Measurements from ENCODE around the gene FARSA.
A peak's percentile ranks its signal among the peaks of the same experiment; 100 is the strongest.
"Not testable (repeated sequence)": the region's sequence is repeated elsewhere in the genome, so short reads cannot be mapped to it uniquely, and the experiment has no call there.

Gene FARSA
- total RNA-seq, result 16.5 to 124 (median 66.3) reads per million in 18 experiments

DNA sequence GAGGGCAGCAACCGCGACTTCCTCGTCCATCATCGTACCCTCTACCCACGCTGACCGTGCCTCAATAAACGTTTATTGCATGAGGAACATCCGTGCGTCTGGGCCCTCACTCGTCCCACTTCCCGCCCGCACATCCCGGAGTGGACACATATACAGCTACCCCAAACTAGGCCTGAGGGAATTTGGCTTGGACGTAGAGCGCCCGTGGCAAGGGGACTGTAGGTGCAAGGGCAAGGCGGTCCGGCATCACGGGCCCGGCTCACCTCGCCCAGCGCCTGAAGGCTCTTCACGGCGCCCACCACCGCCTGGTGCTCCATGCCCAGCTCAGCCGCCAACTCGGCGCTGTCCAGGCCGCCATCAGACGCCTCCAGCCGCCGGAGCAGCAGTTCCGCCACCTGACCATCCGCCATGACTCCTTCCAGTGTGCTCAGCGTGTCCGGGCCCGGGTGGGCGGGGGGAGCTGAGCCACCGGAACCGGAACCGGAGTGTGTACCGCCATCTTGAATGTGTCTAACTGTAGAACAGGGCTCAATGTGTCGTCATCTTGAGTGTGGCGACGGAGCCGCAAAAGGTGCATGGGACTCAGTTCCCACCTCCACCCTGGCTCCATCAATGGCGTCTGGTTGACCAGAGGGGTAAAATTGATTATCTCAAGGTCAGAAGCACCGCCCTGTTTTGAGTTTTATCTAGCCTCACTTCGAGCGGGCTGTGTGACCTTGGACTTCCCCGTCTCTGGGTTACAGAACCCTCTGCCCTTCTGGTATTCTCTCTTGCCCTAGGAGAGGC lies at the start of gene FARSA:
Gene FARSA, minus strand, starts transcription at position 425 of the 786 bp plus-strand sequence. Its CDS starts 15 bp downstream, at position 410.
- DNase-seq, result peak; percentile 93 to 96

DNA sequence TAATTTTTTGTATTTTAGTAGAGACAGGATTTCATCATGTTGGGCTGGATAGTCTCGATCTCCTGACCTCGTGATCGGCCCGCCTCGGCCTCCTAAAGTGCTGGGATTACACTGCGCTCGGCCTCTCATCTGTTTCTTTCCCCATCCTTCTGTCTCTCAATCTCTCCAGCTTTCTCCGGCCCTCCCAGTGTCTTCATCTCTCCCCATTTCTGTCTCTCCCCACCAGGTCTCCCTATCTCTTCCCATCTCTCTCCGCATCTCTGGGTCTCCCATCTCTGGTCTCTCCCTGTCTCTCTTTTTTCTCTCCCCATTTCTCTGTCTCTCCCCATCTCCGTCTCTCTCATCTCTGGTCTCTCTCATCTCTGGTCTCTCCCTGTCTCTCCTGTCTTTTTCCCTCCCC lies 49.6 kb upstream of the FARSA start:
- no peak for DNase-seq

DNA sequence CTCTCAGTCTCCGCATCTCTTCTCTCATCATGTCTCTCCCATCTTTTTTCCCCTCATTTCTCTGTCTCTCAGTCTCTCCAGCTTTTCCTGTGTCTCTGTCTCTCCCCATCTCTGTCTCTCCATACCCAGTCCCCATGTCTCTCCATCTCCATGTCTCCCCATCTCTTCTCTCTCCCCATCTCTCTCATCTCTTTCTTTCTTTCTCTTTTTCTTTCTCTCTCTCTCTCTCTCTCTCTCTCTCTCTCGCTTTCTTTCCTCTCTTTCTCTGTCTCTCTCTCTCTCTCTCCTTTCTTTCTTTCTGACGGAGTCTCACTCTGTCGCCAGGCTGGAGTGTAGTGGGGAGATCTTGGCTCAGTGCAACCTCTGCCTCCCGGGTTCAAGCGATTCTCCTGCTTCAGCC lies 49.1 kb upstream of the FARSA start:
- DNase-seq, result no peak

DNA sequence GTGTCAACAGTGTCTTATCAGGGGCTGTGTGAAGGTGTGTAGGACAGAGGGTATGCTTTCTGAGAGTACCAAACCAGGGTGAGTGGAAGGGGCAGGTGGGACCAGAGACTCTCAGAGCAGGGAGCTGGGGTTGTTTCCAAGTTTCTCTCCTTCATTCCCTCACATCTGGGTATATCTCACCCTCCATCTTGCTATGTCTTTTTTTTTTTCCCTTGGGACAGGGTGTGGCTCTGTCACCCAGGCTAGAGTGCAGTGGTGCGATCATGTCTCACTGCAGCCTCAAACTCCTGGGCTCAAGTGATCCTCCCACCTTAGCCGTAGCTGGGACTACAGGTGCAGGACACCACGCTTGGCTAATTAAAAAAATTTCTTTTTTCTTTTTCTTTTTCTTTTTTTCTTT lies 46.5 kb upstream of the FARSA start:
- no peak for DNase-seq

DNA sequence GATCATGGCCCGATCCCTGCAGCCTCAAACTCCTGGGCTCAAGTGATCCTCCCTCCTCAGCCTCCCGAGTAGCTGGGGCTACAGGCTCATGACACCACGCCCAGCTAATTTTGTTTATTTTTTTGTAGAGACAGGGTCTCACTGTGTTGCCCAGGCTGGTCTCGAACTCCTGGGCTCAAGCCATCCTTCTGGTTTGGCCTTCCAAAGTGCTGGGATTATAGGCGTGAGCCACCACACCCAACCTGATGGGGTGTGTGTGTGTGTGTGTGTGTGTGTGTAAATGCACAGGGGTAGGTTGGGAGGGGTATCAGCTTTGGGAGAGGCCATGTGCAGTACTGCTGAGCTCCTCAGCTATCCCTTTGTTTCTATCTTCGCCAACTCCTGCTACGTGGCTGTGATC lies 42.6 kb upstream of the FARSA start:
- DNase-seq, result not testable (repeated sequence)

DNA sequence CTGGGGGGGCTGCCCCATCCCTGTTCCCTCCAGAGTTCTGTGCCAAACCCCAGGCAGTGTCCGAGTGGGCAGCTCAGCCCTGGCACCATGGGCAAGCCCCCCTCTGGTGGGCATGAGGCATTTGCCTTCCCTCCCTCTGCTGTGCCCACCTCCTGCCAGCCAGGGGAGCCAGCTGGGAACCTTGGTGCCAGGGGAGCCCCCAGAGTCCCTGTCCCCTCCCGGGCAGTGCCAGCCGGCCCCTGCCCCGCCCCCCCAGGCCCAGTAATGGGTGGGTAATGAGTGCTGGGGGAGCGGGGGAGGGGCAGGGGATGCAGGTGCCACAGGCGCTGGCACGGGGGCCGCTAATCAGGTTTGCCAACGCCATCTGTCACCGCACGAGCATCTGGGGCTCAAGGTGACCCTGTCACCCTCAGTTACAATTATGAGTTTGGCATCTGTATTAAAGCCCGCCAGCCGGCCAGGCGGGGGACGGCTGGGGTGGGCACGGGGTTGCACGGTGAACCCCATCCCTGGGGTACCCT lies 41.8 kb upstream of the FARSA start:
- no peak for DNase-seq

DNA sequence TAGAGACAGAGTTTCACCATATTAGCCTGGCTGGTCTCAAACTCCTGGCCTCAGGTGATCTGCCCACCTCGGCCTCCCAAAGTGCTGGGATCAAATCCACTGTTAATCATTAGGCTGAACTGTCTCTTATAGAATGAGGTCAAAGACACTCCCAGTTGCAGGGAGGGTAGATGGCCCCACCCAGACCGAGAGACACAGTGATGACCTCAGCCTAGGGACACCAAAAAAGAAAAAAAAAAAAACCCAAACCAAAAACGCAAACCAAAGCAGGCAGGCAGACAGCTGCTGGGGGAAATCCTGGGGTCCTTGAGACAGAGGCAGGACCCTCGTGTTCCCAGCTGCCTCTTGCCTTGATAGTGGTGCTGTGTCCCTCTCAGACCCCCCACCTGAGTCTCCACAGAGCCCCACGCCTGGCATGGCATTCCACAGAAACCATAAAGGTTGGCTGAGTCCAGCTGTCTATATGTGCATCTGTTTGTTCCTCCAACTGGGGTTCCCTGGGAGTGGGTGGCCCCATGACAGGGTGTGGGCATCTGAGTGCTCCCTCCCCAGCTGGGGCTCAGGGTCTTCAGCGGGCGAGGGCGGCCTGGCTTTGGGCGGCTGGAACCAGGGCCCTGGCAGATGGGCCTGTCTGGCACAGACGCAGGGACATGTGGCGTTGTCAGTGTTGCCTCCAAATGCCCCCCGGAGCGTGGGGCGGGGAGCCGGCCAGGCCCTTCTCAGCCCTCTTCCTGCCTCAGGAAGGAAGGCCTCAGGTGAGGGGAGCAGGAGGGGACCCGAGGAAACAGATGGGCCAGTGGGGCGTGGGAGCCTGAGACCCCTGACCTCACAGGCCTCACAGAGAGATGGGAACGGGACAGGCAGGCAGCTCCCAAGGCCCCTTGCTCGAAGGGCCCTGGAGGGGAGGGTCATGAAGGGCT lies 41.0 kb upstream of the FARSA start:
- DNase-seq, result no peak

DNA sequence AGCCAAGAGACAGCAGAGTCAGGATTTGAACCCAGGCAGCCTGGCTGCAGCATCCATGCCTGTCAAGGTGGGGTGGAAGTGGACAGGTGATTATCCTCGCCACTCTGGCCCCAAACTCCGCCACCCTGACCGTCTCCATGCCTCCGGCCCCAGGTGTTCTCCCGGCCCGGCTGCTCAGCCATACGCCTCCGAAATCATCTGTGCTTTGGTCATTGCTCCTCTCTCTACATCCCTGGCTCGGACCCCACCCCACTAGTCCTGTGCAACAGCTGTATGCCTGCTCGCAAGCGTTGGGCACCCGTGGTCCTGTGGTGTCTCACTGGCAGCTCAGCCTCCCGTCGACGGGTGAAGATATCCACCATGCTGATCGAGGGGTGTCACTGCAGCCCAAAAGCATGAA lies 39.7 kb upstream of the FARSA start:
- DNase-seq, result no peak

DNA sequence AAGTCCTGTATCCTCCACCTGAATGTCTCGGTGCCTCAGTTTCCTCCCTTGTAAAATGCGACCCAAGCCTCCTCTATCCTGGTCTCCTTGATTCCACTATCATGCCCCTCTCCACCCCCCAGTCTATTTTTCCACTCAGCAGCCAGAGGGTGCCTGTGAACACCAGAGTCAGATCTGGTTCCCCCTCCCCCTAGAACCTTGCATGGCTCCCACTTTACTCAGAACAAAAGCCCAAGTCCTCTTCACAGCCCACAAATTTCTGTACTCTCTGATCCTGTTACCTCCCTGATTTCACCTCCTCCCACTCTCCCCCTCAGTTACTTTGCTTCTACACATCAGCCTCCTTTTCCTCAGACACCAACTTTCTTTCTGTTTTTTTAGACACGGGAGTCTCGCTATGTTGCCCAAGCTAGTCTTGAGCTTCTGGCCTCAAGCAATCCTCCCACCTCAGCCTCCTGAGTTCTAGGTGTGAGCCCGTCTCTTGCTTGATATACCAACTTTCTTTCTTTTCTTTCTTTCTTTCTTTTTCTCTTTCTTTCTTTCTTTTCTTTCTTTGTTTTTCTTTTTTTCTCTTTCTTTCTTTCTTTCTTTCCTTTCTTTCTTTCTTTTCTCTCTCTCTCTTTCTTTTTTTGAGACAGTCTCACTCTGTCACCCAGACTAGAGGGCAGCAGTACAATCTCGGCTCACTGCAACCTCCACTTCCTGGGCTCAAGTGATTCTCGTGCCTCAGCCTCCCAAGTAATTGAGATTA lies 36.7 kb upstream of the FARSA start:
- no peak for DNase-seq

DNA sequence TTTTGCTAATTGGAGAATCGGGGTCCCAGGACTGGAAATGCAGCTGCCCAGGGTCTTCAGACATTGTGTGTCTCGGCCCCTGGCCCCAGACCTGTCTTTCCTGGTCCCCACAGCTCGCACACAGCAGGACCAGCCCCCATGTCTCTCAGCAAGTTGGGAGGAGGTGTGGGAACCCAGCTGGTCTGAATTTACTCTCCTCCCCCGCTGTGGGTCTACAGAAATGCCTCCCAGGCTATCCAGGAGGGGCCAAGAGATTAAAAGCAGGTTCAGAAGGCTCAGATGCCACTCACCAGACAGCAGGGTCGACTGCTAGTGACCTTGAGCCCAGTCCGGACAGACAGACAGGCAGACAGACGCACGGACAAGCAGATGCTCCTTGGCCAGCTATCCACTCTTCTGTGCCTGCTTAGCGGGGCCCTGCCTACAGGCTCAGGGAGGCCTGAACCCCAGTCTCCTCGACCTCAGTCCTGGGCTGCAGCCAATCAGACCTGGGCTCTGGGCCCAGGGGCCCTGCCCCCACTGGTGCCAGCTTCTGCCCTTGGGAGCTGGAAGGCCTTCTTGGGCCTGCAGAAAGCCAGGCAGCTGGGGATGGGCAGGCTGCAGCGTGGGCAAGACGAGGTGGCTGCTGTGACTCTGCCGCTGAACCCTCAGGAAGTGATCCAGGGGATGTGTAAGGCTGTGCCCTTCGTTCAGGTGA lies 35.9 kb upstream of the FARSA start, which contains the start of gene DAND5:
Gene DAND5, plus strand, starts transcription at position 285 of the 697 bp plus-strand sequence. Its CDS starts 85 bp downstream, at position 370.
- DNase-seq, result no peak

DNA sequence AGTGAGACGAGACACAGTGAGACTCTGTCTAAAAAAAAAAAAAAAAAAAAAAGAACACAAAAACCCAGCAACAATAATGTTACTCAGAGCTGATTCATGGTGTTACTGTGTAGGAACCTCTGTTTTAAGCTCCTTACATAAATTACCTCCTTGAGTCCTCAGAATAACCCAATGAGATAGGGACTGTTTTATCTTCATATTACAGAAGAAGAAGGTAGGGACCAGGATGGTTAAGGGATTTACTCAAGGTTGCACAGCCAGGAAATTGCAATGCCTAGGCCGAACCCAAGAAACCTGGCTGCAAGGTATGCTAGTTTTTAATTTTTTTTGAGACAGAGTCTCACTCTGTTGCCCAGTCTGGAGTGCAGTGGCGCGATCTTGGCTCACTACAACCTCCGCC lies 34.4 kb upstream of the FARSA start:
- DNase-seq, result no peak

DNA sequence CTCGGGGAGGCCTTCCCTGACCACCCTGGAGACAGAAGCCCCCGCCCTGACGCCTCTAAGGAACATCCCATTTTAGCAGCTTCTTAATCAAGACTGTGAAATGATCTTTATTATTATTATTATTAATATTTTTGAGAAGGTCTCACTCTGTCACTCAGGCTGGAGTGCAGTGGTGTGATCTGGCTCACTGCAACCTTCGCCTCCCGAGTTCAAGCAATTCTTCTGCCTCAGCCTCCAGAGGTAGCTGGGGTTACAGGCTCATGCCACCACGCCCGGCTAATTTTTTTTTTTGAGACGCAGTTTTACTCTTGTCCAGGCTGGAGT lies 32.3 kb upstream of the FARSA start:
- DNase-seq, result no peak

DNA sequence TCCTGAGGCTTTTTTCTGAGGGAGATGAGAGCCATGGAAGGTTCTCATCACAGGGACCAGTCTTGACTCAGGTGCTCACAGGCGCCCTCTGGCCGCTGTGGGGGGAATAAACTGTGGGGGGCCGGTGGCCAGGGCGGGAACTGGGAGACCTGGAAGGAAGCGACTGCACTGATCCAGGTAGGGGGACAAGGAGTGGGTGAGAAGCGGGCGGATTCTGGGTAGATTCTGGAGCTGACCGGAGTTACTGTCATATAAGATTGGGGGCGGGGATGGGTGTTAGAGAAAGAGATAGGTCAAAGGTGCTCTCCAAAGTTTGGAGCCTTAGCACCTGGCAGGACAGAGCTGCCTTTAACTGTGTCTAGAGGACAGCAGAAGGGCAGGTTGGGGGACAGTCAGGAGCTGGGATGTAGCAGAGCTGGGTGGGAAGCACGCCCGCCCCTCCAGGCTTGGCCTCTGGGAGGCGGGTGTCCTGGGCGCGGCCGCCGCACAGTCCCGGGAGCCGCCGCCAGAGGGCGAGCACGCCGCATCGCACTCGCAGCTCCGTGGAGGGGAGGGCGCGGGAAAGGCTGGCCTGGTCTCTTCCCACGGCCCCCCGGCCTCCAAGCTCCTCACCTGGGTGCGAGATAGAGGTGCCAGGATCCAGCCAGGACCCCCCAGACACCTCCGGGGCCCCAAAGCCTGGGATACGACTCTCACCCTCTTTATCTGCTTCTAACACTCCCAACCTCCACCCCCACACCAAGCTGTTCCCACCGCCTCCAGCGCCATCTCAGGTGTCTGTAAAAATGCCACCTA lies 31.7 kb upstream of the FARSA start:
- DNase-seq, result peak; percentile 76 to 80

DNA sequence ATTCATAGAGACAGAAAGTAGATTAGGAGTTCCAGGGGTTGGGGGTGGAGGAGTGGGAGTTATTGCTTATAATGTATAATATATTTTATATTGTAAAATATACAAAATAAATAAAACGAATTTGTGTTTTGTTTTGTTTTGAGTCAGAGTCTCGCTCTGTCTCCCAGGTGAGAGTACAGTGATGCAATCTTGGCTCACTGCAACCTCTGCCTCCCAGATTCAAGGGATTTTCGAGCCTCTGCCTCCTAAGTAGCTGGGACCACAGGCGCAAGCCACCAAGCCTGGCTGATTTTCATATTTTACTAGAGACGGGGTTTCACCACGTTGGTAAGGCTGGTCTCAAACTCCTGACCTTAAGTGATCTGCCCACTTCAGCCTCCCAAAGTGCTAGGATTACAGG lies 26.0 kb upstream of the FARSA start:
- DNase-seq, result no peak

DNA sequence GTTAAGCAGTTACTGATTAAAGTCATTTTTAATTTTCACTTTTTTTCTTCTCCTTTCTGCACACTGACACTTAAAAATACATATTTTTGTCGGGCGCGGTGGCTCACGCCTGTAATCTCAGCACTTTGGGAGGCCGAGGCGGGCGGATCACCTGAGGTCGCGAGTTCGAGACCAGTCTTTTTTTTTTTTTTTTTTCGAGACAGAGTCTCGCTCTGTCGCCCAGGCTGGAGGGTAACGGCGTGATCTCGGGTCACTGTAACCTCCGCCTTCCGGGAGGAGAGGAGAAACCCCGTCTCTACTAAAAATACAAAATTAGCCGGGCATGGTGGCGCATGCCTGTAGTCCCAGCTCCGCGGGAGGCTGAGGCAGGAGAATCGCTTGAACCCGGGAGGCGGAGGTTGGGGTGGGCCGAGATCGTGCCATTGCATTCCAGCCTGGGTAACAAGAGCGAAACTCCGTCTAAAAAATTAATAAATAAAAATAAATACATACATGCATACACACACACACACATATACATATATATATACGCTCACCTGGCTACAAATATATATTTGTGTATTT lies 24.0 kb upstream of the FARSA start:
- not testable (repeated sequence) for DNase-seq

DNA sequence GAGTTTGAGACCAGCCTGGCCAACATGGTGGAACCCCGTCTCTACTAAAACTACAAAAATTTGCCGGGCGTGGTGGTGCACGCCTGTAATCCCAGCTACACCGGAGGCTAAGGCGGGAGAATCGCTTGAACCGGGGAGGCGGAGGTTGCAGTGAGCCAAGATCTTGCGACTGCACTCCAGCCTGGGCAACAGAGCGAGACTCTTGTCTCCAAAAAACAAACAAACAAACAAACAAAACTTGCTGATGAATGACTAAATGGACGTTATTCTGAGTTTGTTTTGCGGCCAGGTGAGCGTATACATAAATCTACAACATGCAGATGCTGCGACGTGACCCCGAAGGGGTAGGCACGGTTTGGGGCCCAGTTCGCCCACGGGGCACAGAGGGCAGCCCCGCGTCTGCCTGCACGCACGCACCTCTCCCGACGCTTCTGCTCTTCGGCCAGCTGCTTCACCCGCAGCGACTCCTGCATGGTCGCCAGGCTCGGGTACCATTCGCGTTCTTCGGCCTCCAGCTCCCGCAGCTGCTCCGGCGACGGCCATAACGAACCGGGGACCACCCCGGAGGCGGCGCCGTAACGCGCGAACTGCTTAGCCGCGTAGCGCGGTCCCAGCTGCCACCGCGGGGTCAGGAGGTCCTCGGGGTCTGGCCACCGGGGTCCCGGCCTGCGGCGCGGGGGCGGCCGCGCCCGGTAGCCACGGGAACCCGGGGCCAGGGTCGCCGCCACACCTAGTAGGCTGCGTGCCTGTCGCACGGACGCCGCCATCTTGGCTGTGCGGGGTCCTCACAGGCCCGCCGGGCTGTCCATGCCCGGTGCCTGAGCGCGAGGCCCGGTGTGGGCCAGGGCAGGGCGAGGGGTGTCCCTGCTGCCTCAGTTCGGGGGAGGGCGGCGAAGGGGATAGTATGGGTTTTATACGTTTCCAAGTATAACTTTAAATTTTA lies 23.2 kb upstream of the FARSA start, which contains the start of gene GADD45GIP1:
Gene GADD45GIP1, minus strand, starts transcription at position 778 of the 943 bp plus-strand sequence. Its CDS starts 11 bp downstream, at position 767.
- peak; percentile 72 to 83 for DNase-seq

DNA sequence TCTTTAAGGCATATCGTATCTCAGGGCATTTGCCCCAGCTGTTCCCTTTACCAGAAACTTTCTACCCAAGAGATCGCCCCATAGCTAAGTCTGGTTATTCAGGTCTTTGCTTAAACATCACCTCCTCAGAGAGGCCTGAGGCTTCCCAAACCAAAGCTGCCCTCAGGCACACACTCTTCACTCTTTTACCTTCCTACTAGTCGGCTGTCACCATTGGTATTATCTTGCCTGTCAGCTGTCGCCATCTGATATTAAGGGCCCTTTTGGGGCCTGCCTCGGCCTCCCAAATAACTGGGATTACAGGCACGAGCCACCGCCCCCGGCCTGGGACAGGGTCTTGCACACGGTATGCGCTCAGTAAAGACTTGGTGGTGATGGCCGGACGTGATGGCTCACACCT lies 22.5 kb upstream of the FARSA start:
- no peak for DNase-seq

DNA sequence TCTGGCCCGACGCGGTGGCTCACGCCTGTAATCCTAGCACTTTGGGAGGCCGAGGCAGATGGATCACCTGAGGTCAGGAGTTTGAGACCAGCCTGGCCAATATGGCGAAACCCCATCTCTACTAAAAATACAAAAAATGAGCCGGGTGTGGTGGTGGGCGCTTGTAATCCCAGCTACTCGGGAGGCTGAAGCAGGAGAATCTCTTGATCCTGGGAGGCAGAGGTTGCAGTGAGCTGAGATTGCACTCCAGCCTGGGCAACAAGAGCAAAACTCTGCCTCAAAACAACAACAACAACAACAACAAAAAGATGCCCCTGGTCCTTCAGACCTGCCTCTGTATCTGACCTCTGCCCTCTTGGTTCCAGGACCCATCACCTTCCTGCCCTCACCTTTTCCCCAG lies 22.1 kb upstream of the FARSA start:
- not testable (repeated sequence) for DNase-seq

DNA sequence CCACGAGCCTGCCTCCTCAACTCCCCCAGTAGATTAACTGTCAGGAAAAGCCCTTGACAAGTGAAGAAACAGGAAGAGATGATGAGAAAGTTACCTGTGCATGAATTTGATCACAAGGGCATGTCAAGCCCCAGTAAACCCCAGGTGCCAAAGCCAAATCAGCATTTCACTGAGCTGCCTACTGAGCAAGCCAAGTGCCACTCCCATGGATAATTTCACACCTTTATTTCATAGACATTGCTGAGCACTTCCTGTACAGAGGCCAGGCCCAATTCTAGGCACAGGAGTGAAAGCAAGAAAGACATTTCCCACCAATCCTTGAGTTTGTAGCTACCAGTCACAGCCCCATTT lies 21.1 kb upstream of the FARSA start:
- DNase-seq, result no peak

Data from inflammatory macrophage (primary cell).